Subcutaneous abdominal adipose tissue (tissue), 5 donors: ENCODE data around the gene KATNAL2.

Experiments used
- H3K27ac ChIP-seq: one replicate; pipeline ENCODE4 v1.7.0; 2013; ENCODE audit warnings: low read depth, mild to moderate bottlenecking, inconsistent platforms, low read length, moderate library complexity
- H3K27me3 ChIP-seq, 5 donors: one replicate each; pipeline ENCODE4 v1.7.0; 2013; ENCODE audit warnings: low read length in 5 of 5, inconsistent platforms in 1 of 5; ENCODE audit not compliant: control insufficient read depth in 5 of 5, insufficient read depth in 4 of 5
- H3K36me3 ChIP-seq, 5 donors: one replicate each; pipeline ENCODE4 v1.7.0; 2013; ENCODE audit warnings: low read length in 5 of 5; ENCODE audit not compliant: control insufficient read depth in 5 of 5, insufficient read depth in 5 of 5
- H3K4me1 ChIP-seq, 5 donors: one replicate each; pipeline ENCODE4 v1.7.0; 2013; ENCODE audit warnings: low read length in 5 of 5, mild to moderate bottlenecking in 3 of 5, moderate library complexity in 1 of 5; ENCODE audit not compliant: control insufficient read depth in 5 of 5, insufficient read depth in 5 of 5
- H3K4me3 ChIP-seq, 5 donors: one replicate each; pipeline ENCODE4 v1.7.0; 2013; ENCODE audit warnings: low read length in 5 of 5, low read depth in 1 of 5
- H3K9ac ChIP-seq, 5 donors: one replicate each; pipeline ENCODE4 v1.7.0; 2013; ENCODE audit warnings: low read length in 5 of 5, mild to moderate bottlenecking in 4 of 5, moderate library complexity in 3 of 5
- H3K9me3 ChIP-seq, 5 donors: one replicate each; pipeline ENCODE4 v1.7.0; 2013; ENCODE audit warnings: low read length in 5 of 5; ENCODE audit not compliant: control insufficient read depth in 5 of 5
- donor health status: healthy.
- donor health status: healthy.
- donor health status: healthy.
- donor health status: healthy.
- donor health status: healthy.

Gene KATNAL2

DNA sequence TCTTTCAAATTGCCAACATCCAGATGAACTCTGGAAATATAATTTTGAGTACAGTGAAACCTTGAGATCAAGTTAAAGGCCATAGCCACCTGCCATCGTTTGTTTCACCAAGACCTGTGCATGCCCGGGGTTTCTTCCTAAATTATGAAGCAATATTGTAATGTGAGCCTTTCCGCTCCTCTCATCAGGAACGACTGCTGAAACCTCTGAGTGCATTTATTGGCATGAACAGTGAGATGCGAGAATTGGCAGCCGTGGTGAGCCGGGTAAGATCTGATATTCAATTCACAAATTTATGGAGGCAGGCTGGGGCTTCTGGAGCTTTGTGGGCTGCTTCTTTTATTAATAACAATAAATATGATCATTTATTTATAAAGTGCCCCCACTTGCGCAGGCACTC lies 145.7 kb downstream of the KATNAL2 start:
- Histone ChIP-seq H3K36me3 (peaks cover 0 to 4% (median 2%) of the 10 kb centered on the region in 5 donors), H3K4me1 (no peaks in the 10 kb centered on the region), H3K27me3 (no peaks in the 10 kb centered on the region), H3K9me3 (peaks cover 0 to 4% (median 0%) of the 10 kb centered on the region in 5 donors), H3K27ac (no peak overlapping the region), H3K4me3 (no peak overlapping the region), H3K9ac (no peak overlapping the region)

DNA sequence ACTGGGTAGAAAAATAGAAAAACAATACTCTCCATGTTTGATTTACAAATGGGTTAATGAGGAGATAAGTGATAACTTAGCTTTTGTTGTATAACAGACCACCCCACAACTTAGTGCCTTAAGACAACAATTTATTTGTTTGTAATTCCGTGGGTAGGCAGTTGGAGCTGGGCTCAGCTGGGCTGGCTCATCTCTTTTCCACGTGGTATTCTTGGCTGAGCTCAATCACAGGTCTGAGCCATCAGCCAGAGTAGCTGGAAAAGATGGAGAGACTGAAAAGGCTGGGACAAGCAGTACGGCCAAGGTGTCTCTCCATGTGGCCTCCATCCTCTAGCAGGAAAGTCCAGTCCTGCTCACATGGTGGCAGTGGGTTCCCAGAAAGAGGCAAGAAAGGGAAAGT lies 150.2 kb downstream of the KATNAL2 start:
- Histone ChIP-seq H3K4me3 (no peak overlapping the region), H3K9ac (no peak overlapping the region), H3K36me3 (peaks cover 0 to 4% (median 2%) of the 10 kb centered on the region in 5 donors), H3K4me1 (no peaks in the 10 kb centered on the region), H3K9me3 (peaks cover 0 to 4% (median 0%) of the 10 kb centered on the region in 5 donors), H3K27me3 (no peaks in the 10 kb centered on the region), H3K27ac (no peak overlapping the region)

- Histone ChIP-seq H3K9ac (no peak overlapping the region), H3K4me1 (no peaks in the 10 kb centered on the region), H3K9me3 (no peaks in the 10 kb centered on the region), H3K36me3 (peaks cover 0 to 5% (median 2%) of the 10 kb centered on the region in 5 donors), H3K4me3 (no peak overlapping the region), H3K27ac (no peak overlapping the region), H3K27me3 (no peaks in the 10 kb centered on the region)
These were observed 157.9 kb downstream of the KATNAL2 start for GRCh38 chr18:47075098-47075883.

DNA sequence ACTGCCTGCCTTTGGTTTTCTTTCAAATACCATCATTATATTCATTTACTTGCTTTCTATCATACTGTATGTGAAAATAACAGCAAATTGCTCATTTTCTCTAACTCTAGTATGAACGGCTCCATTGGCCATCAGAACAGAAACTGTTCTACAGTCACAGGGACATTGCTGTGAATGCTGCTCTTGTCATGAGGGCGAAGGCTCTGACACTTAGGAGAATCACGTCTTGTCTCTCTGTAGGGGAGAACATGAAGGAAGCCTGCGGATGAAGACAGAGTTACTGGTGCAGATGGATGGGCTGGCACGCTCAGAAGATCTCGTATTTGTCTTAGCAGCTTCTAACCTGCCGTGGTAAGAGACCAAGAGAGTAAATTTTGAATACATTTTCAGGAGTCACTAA lies 159.7 kb downstream of the KATNAL2 start:
- H3K4me3 ChIP-seq: no peak overlapping the region
- no peaks in the 10 kb centered on the region for H3K9me3 ChIP-seq
- no peak overlapping the region for H3K9ac ChIP-seq
- no peaks in the 10 kb centered on the region for H3K4me1 ChIP-seq
- H3K36me3 ChIP-seq: peaks cover 0 to 5% (median 2%) of the 10 kb centered on the region in 5 donors
- no peaks in the 10 kb centered on the region for H3K27me3 ChIP-seq
- H3K27ac ChIP-seq: no peak overlapping the region

DNA sequence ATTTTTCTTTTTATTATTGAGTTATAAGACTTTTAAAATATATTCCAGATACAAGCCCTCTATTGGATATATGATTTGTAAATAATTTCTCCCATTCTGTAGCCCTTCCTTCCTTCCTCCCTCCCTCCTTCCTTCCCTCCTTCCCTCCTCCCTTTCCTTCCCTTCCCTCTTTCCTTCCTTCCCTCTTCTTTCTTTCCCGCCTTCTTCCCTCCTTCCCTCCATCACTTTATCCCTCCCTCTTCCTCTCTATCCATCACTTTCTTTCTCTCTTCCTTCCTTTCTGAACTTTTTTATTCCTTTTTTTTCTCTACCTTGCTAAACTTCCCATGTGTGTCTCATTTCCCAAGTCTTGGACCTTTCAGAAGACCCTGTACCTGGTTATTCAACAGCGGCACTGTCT lies 163.5 kb downstream of the KATNAL2 start:
- no peak overlapping the region for H3K4me3 ChIP-seq
- no peaks in the 10 kb centered on the region for H3K27me3 ChIP-seq
- no peak overlapping the region for H3K27ac ChIP-seq
- H3K36me3 ChIP-seq: peaks cover 0 to 5% (median 3%) of the 10 kb centered on the region in 5 donors
- no peaks in the 10 kb centered on the region for H3K9me3 ChIP-seq
- no peak overlapping the region for H3K9ac ChIP-seq
- no peaks in the 10 kb centered on the region for H3K4me1 ChIP-seq

DNA sequence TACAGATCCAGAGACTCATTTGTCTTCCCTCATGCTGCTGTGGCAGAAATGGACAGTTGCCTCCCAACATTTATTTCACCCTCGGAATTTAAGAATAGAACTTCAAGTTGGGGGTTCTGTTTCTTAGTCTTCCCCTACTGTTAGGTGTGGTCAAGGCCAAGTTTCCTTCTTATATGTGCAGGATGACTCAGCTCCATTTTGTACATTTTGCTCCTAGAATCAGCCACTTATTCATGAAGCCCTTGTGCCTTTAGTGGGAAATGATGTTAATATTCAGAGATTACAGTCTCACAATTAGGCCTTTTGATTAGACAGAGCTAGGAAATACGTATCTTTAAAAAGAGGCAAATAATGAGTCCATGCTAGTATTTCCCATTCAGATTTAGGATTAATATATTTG lies 164.2 kb downstream of the KATNAL2 start:
- H3K27ac ChIP-seq: no peak overlapping the region

DNA sequence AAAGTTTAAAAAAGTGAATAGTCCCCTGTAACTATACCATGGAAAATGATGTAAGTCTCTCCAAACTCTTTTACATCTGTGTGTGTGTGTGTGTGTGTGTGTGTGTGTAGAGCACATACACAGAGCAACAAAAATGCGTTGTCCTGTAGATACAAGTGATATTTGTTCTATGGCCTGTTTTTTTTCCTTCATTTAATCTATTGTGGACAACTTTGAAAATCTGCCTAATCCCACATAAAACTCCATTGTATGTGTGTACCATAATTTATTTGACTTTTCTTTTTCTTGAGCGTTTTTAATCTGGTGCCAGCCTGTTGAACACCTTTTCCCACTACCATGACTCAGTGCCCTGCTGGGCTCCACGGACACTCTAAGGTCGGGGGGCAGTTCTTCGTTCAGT lies 170.3 kb downstream of the KATNAL2 start:
- Histone ChIP-seq H3K9ac (no peak overlapping the region), H3K36me3 (peaks cover 0 to 3% (median 0%) of the 10 kb centered on the region in 5 donors), H3K4me3 (no peak overlapping the region), H3K9me3 (no peaks in the 10 kb centered on the region), H3K27me3 (no peaks in the 10 kb centered on the region), H3K4me1 (no peaks in the 10 kb centered on the region), H3K27ac (no peak overlapping the region)

More for the DNA sequence above, 164.2 kb downstream of the KATNAL2 start:
- no peak overlapping the region for H3K4me3 ChIP-seq
- no peaks in the 10 kb centered on the region for H3K9me3 ChIP-seq
- H3K36me3 ChIP-seq: peaks cover 0 to 3% (median 2%) of the 10 kb centered on the region in 5 donors
- no peaks in the 10 kb centered on the region for H3K27me3 ChIP-seq
- no peaks in the 10 kb centered on the region for H3K4me1 ChIP-seq
- H3K9ac ChIP-seq: no peak overlapping the region

GRCh38 chr18:47095810-47096209 lies 178.4 kb downstream of the KATNAL2 start:
- H3K9ac ChIP-seq: no peak overlapping the region
- H3K4me3 ChIP-seq: no peak overlapping the region
- H3K27ac ChIP-seq: no peak overlapping the region
- no peaks in the 10 kb centered on the region for H3K4me1 ChIP-seq
- no peaks in the 10 kb centered on the region for H3K27me3 ChIP-seq
- no peaks in the 10 kb centered on the region for H3K9me3 ChIP-seq
- peaks cover 0 to 15% (median 4%) of the 10 kb centered on the region in 5 donors for H3K36me3 ChIP-seq

DNA sequence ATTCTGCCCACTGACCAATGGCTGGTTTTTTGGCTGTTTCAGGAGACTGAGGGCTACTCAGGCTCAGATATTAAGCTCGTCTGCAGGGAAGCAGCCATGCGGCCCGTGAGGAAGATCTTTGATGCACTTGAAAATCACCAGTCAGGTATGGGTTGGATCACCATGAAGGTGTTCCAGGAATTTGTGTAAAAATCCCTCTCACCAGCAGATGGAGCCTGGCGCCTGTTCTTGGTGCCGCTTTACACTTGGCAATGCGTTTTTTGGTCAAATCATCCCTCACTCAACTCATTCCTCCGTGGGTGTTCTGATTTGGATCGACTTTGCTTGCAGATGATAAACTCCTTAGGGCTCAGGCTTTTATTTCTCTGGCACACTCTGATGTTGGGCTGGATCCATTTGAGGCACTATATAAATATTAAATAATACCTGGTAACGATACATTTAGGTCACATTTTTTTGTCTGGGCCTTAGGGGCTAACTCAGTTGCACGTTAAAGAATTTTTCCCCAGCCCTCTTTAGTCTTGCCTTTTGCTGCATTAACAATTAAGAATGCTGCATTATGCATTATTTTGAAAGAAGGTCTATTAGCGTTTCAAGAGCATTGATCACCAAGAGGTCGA lies 182.9 kb downstream of the KATNAL2 start:
- no peak overlapping the region for H3K4me3 ChIP-seq
- H3K27me3 ChIP-seq: no peaks in the 10 kb centered on the region
- H3K9me3 ChIP-seq: no peaks in the 10 kb centered on the region
- peaks cover 8 to 31% (median 17%) of the 10 kb centered on the region in 5 donors for H3K36me3 ChIP-seq
- H3K27ac ChIP-seq: no peak overlapping the region
- H3K4me1 ChIP-seq: no peaks in the 10 kb centered on the region
- H3K9ac ChIP-seq: no peak overlapping the region

DNA sequence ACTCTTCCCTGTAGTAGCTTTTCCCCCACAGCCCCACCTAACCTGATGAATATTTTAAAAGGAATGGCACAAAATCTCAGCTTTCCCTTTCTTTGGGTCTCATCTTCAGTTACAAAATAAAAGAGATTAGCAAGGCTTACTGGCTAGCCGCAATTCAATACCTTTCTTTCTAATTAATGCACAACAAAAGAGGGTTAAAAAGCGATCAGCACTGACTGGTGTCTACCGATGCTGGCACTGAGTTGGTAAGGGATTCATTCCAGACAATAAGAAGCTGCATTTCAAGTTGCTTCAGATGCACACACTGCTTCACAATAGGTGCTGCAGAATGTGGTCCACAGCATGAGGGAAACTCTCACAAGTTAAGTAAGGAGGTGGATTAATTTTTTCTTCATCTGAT lies 191.0 kb downstream of the KATNAL2 start:
- Histone ChIP-seq H3K36me3 (peaks cover 58 to 89% (median 67%) of the 10 kb centered on the region in 5 donors), H3K4me1 (no peaks in the 10 kb centered on the region), H3K27ac (no peak overlapping the region), H3K27me3 (no peaks in the 10 kb centered on the region), H3K9ac (no peak overlapping the region), H3K9me3 (no peaks in the 10 kb centered on the region), H3K4me3 (no peak overlapping the region)
